Glomerular visceral epithelial cell (primary cell): ENCODE results near the gene SSC5D.

ENCODE experiments used
- DNase-seq: peaks from one replicate; pipeline ENCODE4 v3.0.0-alpha.2; 2016; ENCODE audit errors: extremely low spot score

The SSC5D gene

DNA sequence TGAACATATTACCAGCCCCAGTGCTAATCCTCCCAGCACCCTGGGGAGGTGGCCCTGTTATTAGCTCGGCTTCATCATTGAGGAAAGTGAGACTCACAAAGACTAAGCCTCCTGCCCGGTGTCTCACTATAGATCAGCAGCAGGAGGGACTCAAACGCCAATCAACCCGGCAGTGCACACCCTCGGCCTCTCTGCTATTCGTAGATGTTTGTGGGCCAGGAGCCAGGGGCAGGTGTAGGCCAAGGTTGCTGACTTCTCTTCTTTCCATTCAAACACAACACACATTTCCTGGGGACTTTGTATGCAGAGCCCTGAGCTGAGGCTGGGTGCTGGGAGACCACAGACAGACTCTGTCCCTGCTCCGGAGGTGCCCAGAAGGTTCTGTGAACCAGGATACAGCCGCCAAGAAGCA lies 66.5 kb downstream of the SSC5D start:
- DNase-seq = no peak

DNA sequence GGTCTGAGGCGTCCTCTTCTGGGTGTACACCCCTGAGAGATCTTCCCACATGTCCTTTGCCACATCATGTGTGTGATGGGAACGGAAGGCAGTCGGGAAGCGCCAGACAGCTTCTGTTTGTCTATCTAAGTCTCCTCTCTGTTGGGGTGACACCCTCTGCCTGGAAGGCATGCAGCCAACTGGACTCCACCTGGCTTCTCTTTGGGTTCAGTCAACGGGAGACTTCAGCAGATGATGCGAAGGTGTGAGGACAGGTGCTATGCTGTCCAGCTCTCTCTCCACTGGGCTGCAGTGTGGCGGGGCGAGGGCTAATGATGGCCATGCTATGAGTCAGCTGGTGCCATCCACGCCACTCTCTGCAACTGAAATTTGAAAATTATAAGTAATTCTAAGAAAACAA lies 71.4 kb downstream of the SSC5D start:
- no peak for DNase-seq

GRCh38 chr19:55563261-55563690 lies 75.0 kb downstream of the SSC5D start:
- no peak for DNase-seq

GRCh38 chr19:55566823-55567222 lies 78.6 kb downstream of the SSC5D start:
- DNase-seq = no peak

GRCh38 chr19:55567708-55568328 lies 79.6 kb downstream of the SSC5D start:
- DNase-seq = no peak
